OCI-LY7 (cell line): ENCODE data around the gene TMEM222. TPM values are rescaled to one million over a fixed set of nuclear protein-coding genes. Genes with fewer than 3 reads are reported as not detected.

Source experiments
- BruUV-seq: library from RNA; stranded (reverse); fragments of 400-500 nt; replicated peaks from 2 replicates; lab custom pipeline; 2021; lab: Mats Ljungman, UMichigan
- CTCF ChIA-PET: fragments of 300-600 bp; sonication (Branson Sonifier 250); formaldehyde crosslinking; loops from one replicate; lab custom pipeline; 2022; ENCODE audit warnings: antibody characterized with exemption; ENCODE audit not compliant: unreplicated experiment; lab: Charles Lee
- POLR2A ChIA-PET: fragments of 300-600 bp; sonication (Branson Sonifier 250); formaldehyde crosslinking; loops from one replicate; lab custom pipeline; 2022; ENCODE audit warnings: antibody characterized with exemption; lab: Charles Lee
- DNase-seq: peaks from one replicate; pipeline ENCODE4 v3.0.0-alpha.2; 2015; ENCODE audit warnings: low spot score
- H2AFZ ChIP-seq: fragments of 200-600 bp; sonication (generic), shearing (Covaris generic); 2 replicates; pipeline ENCODE4 v1.6.1; 2014; ENCODE audit warnings: mild to moderate bottlenecking, antibody characterized with exemption, low read length, moderate library complexity
- H3K27ac ChIP-seq: fragments of 200-600 bp; sonication (generic); 2 replicates; pipeline ENCODE4 v1.5.1; 2014; ENCODE audit warnings: mixed run types, low read depth, mild to moderate bottlenecking, moderate library complexity, low read length, inconsistent platforms; ENCODE audit not compliant: poor library complexity, severe bottlenecking
- H3K36me3 ChIP-seq: fragments of 200-600 bp; sonication (generic); 2 replicates; pipeline ENCODE4 v1.6.1; 2014; ENCODE audit warnings: mild to moderate bottlenecking, antibody characterized with exemption, low read length, moderate library complexity, mixed read lengths; ENCODE audit not compliant: insufficient read depth
- H3K4me1 ChIP-seq: fragments of 200-600 bp; sonication (generic); 2 replicates; pipeline ENCODE4 v1.5.1; 2014; ENCODE audit warnings: mild to moderate bottlenecking, low read length; ENCODE audit not compliant: insufficient read depth, poor library complexity, severe bottlenecking
- H3K4me2 ChIP-seq: fragments of 200-600 bp; sonication (generic); 2 replicates; pipeline ENCODE4 v1.6.1; 2014; ENCODE audit warnings: mild to moderate bottlenecking, low read length
- H3K4me3 ChIP-seq: fragments of 200-600 bp; sonication (generic); 2 replicates; pipeline ENCODE4 v1.5.1; 2014; ENCODE audit warnings: mild to moderate bottlenecking, low read depth, low read length; ENCODE audit not compliant: poor library complexity, severe bottlenecking
- H3K79me2 ChIP-seq: fragments of 200-600 bp; sonication (generic); 2 replicates; pipeline ENCODE4 v1.6.1; 2016; ENCODE audit warnings: low read depth, mild to moderate bottlenecking, low read length, moderate library complexity, mixed read lengths; ENCODE audit not compliant: insufficient read depth
- H3K9me2 ChIP-seq: fragments of 200-600 bp; sonication (generic); 2 replicates; pipeline ENCODE4 v1.6.1; 2016; ENCODE audit warnings: mild to moderate bottlenecking, low read length, mixed read lengths; ENCODE audit not compliant: insufficient read depth
- H3K9me3 ChIP-seq: fragments of 200-600 bp; sonication (generic); 2 replicates; pipeline ENCODE4 v1.6.1; 2014; ENCODE audit warnings: mild to moderate bottlenecking, mixed run types, low read length, mixed read lengths
- H4K20me1 ChIP-seq: fragments of 200-600 bp; sonication (generic); 2 replicates; pipeline ENCODE4 v1.6.1; 2014; ENCODE audit warnings: mild to moderate bottlenecking, antibody characterized with exemption, low read length, moderate library complexity, mixed read lengths; ENCODE audit not compliant: insufficient read depth
- CTCF ChIP-seq: fragments of 200-600 bp; sonication (generic); conservative IDR thresholded peaks from 2 replicates; pipeline ENCODE4 v1.5.1; 2014; ENCODE audit warnings: mild to moderate bottlenecking, antibody characterized with exemption, low read length, moderate library complexity, mixed read lengths
- EZH2phosphoT487 ChIP-seq: fragments of 200-600 bp; sonication (generic); IDR thresholded peaks from 2 replicates; pipeline ENCODE4 v1.6.1; 2018; ENCODE audit warnings: low read depth, borderline replicate concordance, mild to moderate bottlenecking, mixed run types, antibody characterized with exemption, low read length, moderate library complexity, mixed read lengths
- intact Hi-C: fragments of 100-400 bp; cut with micrococcal nuclease; formaldehyde crosslinking; loops from one replicate; pipeline ENCODE4 v1.10.0; 2022; ENCODE audit not compliant: unreplicated experiment
- total RNA-seq, 2 experiments: library from RNA; depleted of rRNA in 1 of 2; stranded (reverse); fragments of >200 nt in 1 of 2; shearing (Covaris generic) in 1 of 2; gene quantifications; 2 replicates each; pipeline ENCODE4 v1.2.3, GENCODE V29; 2014 to 2022

Gene TMEM222
- total RNA-seq, 2 experiments from 2014 or later: 29.5 to 43.4 TPM

- Histone ChIP-seq H2AFZ (no peak overlapping the region), H3K36me3 (peaks cover 54% of the 10 kb centered on the region), H3K9me3 (no peaks in the 10 kb centered on the region), H3K27ac (no peak overlapping the region), H3K9me2 (no peaks in the 10 kb centered on the region), H3K4me1 (peaks cover 26% of the 10 kb centered on the region), H4K20me1 (no peaks in the 10 kb centered on the region), H3K4me2 (no peak overlapping the region), H3K4me3 (no peak overlapping the region), H3K79me2 (no peaks in the 10 kb centered on the region)
- ChIA-PET CTCF (no interaction called here), POLR2A (interaction anchor here (0.6 kb wide), 1 partner anchor 233 kb away, joined by 3 read pairs; no protein-coding TSS in a partner anchor)
- intact Hi-C loops: no loop called here
- no TSS peak for BruUV-seq
- no peak for DNase-seq
- no peak for TF ChIP-seq CTCF
- no peak for TF ChIP-seq EZH2phosphoT487
These were observed 14.8 kb downstream of the TMEM222 start for GRCh38 chr1:27336756-27337155.

GRCh38 chr1:27338751-27339150 is 16.8 kb downstream of the TMEM222 start:
- ChIA-PET CTCF (no interaction called here), POLR2A (interaction anchor here (0.5 to 0.9 kb wide), 2 partner anchors 11 to 199 kb away, joined by 4 read pairs; no protein-coding TSS in a partner anchor)
- Histone ChIP-seq H2AFZ (no peak overlapping the region), H4K20me1 (no peaks in the 10 kb centered on the region), H3K79me2 (peaks cover 5% of the 10 kb centered on the region; the same call in 1 of the 2 replicates), H3K27ac (no peak overlapping the region), H3K9me3 (no peaks in the 10 kb centered on the region), H3K4me1 (peaks cover 40% of the 10 kb centered on the region), H3K4me3 (no peak overlapping the region), H3K36me3 (peaks cover 34% of the 10 kb centered on the region), H3K4me2 (no peak overlapping the region), H3K9me2 (no peaks in the 10 kb centered on the region)
- no peak for DNase-seq
- intact Hi-C loops: no loop called here
- no TSS peak for BruUV-seq
- TF ChIP-seq CTCF (no peak), EZH2phosphoT487 (no peak)

- BruUV-seq: no TSS peak
- no peak for DNase-seq
- Histone ChIP-seq H4K20me1 (no peaks in the 10 kb centered on the region), H3K9me2 (no peaks in the 10 kb centered on the region), H3K27ac (no peak overlapping the region), H3K4me3 (no peak overlapping the region), H3K4me1 (peaks cover 44% of the 10 kb centered on the region), H3K9me3 (no peaks in the 10 kb centered on the region), H3K4me2 (no peak overlapping the region), H3K79me2 (peaks cover 5% of the 10 kb centered on the region; the same call in 1 of the 2 replicates), H2AFZ (no peak overlapping the region), H3K36me3 (peaks cover 30% of the 10 kb centered on the region)
- ChIA-PET CTCF (no interaction called here), POLR2A (interaction anchor here (0.9 kb wide), 1 partner anchor 12 kb away, joined by 4 read pairs; no protein-coding TSS in a partner anchor)
- no peak for TF ChIP-seq CTCF
- TF ChIP-seq EZH2phosphoT487: no peak
- intact Hi-C loops: no loop called here
These were observed 17.2 kb downstream of the TMEM222 start for GRCh38 chr1:27339213-27339612.
